CD4-positive, alpha-beta T cell treated with Interleukin-17A for 1 hour (primary cell): ENCODE data around the gene TMEM184A.

Source experiments
- DNase-seq: peaks from one replicate; pipeline ENCODE4 v3.0.0-alpha.2; 2020

Gene TMEM184A

GRCh38 chr7:1499367-1500029 lies 56.5 kb downstream of the TMEM184A start:
- DNase-seq, result no peak

GRCh38 chr7:1498370-1499305 lies 57.4 kb downstream of the TMEM184A start:
- DNase-seq, result no peak

GRCh38 chr7:1497293-1497927 lies 58.6 kb downstream of the TMEM184A start:
- no peak for DNase-seq

GRCh38 chr7:1496531-1497292 lies 59.3 kb downstream of the TMEM184A start:
- DNase-seq, result no peak

GRCh38 chr7:1495564-1496242 lies 60.3 kb downstream of the TMEM184A start:
- DNase-seq, result no peak

- DNase-seq, result no peak
These were observed 61.0 kb downstream of the TMEM184A start for GRCh38 chr7:1494866-1495563.

GRCh38 chr7:1494447-1494846 lies 61.6 kb downstream of the TMEM184A start:
- DNase-seq, result no peak

- DNase-seq, result no peak
These were observed 62.4 kb downstream of the TMEM184A start for GRCh38 chr7:1493571-1493970.

- DNase-seq, result no peak
These were observed 62.9 kb downstream of the TMEM184A start for GRCh38 chr7:1493129-1493528.

GRCh38 chr7:1492640-1493039 lies 63.4 kb downstream of the TMEM184A start:
- no peak for DNase-seq
